ENCODE data around the gene MLLT1. TPM values are rescaled to one million over a fixed set of nuclear protein-coding genes. Genes with fewer than 3 reads are reported as not detected.

MLLT1 gene
- total and polyA plus RNA-seq, 10 of the 15 experiments (the other 5 are each of a cell fraction or from before 2014, with no cell fraction given) = 0.16 to 61.1 (median 8.5) TPM

DNA sequence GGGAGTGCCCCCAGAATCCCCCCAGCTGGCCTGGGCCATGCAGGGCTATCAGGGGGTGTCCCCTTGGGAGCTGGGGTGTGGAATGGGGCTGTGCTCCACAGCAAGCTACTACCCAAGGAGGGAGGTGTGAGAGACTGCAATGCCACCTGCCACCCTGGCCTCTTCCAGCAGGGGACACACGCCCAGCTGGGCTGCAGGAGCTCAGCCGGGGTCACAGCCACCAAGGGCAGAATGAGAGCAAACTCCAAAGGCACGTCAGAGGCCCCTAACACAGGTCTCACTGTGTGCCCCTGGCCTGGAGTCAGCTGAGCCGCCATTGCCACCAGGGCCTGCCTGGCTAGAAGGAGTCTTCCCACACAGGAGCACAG, 55.5 kb downstream of the MLLT1 start:
- Histone ChIP-seq H3K4me3 (no peak overlapping the region), H3K27me3 (replicated peaks in 1 of 2; ENCODE audit: control insufficient read depth in 2 of 2, insufficient read depth in 2 of 2, low read length in 1 of 2) (no peaks in the 10 kb centered on the region), H3K4me2 (ENCODE audit: control insufficient read depth, insufficient read depth) (no peak overlapping the region), H2AFZ (ENCODE audit: control insufficient read depth, low read depth, low read length) (no peak overlapping the region), H3K9me3 (replicated peaks; ENCODE audit: control insufficient read depth, insufficient read depth, low read length) (no peaks in the 10 kb centered on the region), H3K9ac (ENCODE audit: control insufficient read depth, insufficient read depth, low read length) (no peak overlapping the region), H4K20me1 (ENCODE audit: control insufficient read depth, insufficient read depth) (no peaks in the 10 kb centered on the region), H3K4me1 (ENCODE audit: control insufficient read depth, insufficient read depth, low read length) (no peaks in the 10 kb centered on the region), H3K27ac (ENCODE audit: control insufficient read depth, insufficient read depth) (no peak overlapping the region), H3K79me2 (ENCODE audit: control insufficient read depth, insufficient read depth, low read length) (no peaks in the 10 kb centered on the region; the same call in 1 of the 2 replicates), H3K36me3 (ENCODE audit: control insufficient read depth in 2 of 2, insufficient read depth in 2 of 2, low read length in 1 of 2) (peaks cover 9 to 56% of the 10 kb centered on the region in 2 experiments)
- ChIA-PET RAD21 (ENCODE audit: unreplicated experiment) (no interaction called here), CTCF (no interaction called here), POLR2A (no interaction called here), SMC1A (ENCODE audit: uncharacterized antibody, unreplicated experiment) (no interaction called here)
- FAIRE-seq (no peak), DNase-seq (ENCODE audit: low read depth, low spot score) (no peak), ATAC-seq (no peak)
- in situ Hi-C loops (cut with MboI) (no loop called here), intact Hi-C loops (cut with micrococcal nuclease; ENCODE audit: unreplicated experiment) (no loop called here)
- TF ChIP-seq, protein P1, sequence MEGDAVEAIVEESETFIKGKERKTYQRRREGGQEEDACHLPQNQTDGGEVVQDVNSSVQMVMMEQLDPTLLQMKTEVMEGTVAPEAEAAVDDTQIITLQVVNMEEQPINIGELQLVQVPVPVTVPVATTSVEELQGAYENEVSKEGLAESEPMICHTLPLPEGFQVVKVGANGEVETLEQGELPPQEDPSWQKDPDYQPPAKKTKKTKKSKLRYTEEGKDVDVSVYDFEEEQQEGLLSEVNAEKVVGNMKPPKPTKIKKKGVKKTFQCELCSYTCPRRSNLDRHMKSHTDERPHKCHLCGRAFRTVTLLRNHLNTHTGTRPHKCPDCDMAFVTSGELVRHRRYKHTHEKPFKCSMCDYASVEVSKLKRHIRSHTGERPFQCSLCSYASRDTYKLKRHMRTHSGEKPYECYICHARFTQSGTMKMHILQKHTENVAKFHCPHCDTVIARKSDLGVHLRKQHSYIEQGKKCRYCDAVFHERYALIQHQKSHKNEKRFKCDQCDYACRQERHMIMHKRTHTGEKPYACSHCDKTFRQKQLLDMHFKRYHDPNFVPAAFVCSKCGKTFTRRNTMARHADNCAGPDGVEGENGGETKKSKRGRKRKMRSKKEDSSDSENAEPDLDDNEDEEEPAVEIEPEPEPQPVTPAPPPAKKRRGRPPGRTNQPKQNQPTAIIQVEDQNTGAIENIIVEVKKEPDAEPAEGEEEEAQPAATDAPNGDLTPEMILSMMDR (IDR thresholded peaks at IDR 0.05 in 2 of 3, conservative IDR thresholded peaks at IDR 0.05 in 1 of 3; ENCODE audit: control insufficient read depth in 2 of 3, extremely low read depth in 1 of 3, insufficient read depth in 1 of 3, low read depth in 3 of 3, low read length in 3 of 3) = 0 out of 6 replicates have a peak, but pooled peaks of 1 of the 3 experiments have one; percentile 15
- TF ChIP-seq IKZF2 (IDR thresholded peaks at IDR 0.05) = no peak
- no peak for TF ChIP-seq SP1 (IDR thresholded peaks at IDR 0.05; ENCODE audit: low read depth, low read length)
- whole genome bisulfite sequencing (ENCODE audit: insufficient coverage, insufficient replicate concordance, low lambda C conversion rate, missing lambda C conversion rate) = 85% methylated on average over 4 of the region's 4 CpGs
- no TSS peak for BruUV-seq (replicated peaks)

DNA sequence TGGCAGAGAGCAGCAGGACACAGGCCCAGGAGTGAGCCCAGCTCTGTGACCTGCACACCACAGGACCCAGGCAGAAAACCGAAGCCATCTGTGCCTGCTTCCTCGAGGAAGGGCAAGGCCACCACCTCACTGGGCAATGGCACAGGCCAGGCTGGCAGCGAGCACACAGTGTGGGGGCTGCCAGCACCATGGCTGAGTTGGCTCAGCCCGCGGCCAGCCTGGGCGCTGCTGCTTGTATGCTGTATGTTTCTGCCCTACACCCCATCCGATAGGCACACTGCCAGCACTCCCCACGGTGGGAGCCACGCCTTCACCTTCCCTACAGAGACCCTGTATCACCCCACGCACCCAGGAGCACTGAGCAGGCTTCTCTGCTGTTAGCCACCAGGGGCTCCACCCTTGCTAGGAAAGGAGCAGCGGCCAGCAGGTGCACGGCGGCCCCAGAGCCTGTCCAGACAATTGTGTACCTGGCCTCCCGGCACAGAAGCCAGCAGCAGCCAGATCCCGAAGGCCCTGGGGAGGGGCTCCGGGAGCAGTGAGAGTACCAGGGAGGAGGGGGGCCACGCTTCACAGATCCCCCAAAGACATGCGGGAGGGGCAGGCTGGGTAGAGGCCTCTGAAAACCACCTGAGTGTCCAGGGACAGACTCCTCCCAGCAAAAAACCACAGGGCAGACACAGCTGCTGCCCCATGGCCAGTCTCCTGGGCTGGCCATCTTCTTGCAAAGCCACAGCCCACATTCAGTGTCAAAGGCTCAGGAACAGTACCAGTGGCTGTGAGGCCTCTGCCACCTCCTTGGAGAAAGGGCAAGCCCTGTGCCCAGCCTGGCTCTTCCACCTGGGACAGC, 56.1 kb downstream of the MLLT1 start:
- POLR2A ChIA-PET = no interaction called here
- TF ChIP-seq CHD4 (IDR thresholded peaks at IDR 0.05) = no peak
- TF ChIP-seq, protein P2, sequence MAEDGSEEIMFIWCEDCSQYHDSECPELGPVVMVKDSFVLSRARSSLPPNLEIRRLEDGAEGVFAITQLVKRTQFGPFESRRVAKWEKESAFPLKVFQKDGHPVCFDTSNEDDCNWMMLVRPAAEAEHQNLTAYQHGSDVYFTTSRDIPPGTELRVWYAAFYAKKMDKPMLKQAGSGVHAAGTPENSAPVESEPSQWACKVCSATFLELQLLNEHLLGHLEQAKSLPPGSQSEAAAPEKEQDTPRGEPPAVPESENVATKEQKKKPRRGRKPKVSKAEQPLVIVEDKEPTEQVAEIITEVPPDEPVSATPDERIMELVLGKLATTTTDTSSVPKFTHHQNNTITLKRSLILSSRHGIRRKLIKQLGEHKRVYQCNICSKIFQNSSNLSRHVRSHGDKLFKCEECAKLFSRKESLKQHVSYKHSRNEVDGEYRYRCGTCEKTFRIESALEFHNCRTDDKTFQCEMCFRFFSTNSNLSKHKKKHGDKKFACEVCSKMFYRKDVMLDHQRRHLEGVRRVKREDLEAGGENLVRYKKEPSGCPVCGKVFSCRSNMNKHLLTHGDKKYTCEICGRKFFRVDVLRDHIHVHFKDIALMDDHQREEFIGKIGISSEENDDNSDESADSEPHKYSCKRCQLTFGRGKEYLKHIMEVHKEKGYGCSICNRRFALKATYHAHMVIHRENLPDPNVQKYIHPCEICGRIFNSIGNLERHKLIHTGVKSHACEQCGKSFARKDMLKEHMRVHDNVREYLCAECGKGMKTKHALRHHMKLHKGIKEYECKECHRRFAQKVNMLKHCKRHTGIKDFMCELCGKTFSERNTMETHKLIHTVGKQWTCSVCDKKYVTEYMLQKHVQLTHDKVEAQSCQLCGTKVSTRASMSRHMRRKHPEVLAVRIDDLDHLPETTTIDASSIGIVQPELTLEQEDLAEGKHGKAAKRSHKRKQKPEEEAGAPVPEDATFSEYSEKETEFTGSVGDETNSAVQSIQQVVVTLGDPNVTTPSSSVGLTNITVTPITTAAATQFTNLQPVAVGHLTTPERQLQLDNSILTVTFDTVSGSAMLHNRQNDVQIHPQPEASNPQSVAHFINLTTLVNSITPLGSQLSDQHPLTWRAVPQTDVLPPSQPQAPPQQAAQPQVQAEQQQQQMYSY (CRISPR knock-in tag; IDR thresholded peaks at IDR 0.05) = no peak
- TF ChIP-seq EZH2 (IDR thresholded peaks at IDR 0.05; ENCODE audit: borderline replicate concordance, control insufficient read depth, low read depth, low read length) = no peak
- TF ChIP-seq, protein P3, sequence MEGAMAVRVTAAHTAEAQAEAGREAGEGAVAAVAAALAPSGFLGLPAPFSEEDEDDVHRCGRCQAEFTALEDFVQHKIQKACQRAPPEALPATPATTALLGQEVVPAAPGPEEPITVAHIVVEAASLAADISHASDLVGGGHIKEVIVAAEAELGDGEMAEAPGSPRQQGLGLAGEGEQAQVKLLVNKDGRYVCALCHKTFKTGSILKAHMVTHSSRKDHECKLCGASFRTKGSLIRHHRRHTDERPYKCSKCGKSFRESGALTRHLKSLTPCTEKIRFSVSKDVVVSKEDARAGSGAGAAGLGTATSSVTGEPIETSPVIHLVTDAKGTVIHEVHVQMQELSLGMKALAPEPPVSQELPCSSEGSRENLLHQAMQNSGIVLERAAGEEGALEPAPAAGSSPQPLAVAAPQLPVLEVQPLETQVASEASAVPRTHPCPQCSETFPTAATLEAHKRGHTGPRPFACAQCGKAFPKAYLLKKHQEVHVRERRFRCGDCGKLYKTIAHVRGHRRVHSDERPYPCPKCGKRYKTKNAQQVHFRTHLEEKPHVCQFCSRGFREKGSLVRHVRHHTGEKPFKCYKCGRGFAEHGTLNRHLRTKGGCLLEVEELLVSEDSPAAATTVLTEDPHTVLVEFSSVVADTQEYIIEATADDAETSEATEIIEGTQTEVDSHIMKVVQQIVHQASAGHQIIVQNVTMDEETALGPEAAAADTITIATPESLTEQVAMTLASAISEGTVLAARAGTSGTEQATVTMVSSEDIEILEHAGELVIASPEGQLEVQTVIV (IDR thresholded peaks at IDR 0.05; ENCODE audit: borderline replicate concordance, partially characterized antibody) = no peak

More for the DNA sequence above, 56.1 kb downstream of the MLLT1 start:
- Histone ChIP-seq H3K36me3 (ENCODE audit: control insufficient read depth in 2 of 2, insufficient read depth in 2 of 2, low read length in 1 of 2) (peaks cover 9 to 52% of the 10 kb centered on the region in 2 experiments), H3K4me1 (ENCODE audit: control insufficient read depth, insufficient read depth, low read length) (no peaks in the 10 kb centered on the region), H3K4me2 (ENCODE audit: control insufficient read depth, insufficient read depth) (no peak overlapping the region), H3K27me3 (replicated peaks in 1 of 2; ENCODE audit: control insufficient read depth in 2 of 2, insufficient read depth in 2 of 2, low read length in 1 of 2) (no peaks in the 10 kb centered on the region), H3K9ac (ENCODE audit: control insufficient read depth, insufficient read depth, low read length) (no peak overlapping the region), H3K9me3 (replicated peaks; ENCODE audit: control insufficient read depth, insufficient read depth, low read length) (no peaks in the 10 kb centered on the region), H3K4me3 (no peak overlapping the region), H2AFZ (ENCODE audit: control insufficient read depth, low read depth, low read length) (no peak overlapping the region), H3K79me2 (ENCODE audit: control insufficient read depth, insufficient read depth, low read length) (no peaks in the 10 kb centered on the region), H4K20me1 (ENCODE audit: control insufficient read depth, insufficient read depth) (no peaks in the 10 kb centered on the region), H3K27ac (ENCODE audit: control insufficient read depth, insufficient read depth) (no peak overlapping the region)
- ChIA-PET SMC1A (ENCODE audit: uncharacterized antibody, unreplicated experiment) (no interaction called here), CTCF (no interaction called here), RAD21 (ENCODE audit: unreplicated experiment) (interaction anchor here (0.9 kb wide), 1 partner anchor 20 kb away, joined by 3 read pairs; no protein-coding TSS in a partner anchor)
- no peak for FAIRE-seq
- 88% methylated on average over 18 of the region's 18 CpGs for WGBS (ENCODE audit: insufficient coverage, insufficient replicate concordance, low lambda C conversion rate, missing lambda C conversion rate)
- ATAC-seq = no peak
- in situ Hi-C loops (cut with MboI) (no loop called here), intact Hi-C loops (cut with micrococcal nuclease; ENCODE audit: unreplicated experiment) (no loop called here)
- no peak for DNase-seq (ENCODE audit: low read depth, low spot score)
- BruUV-seq (replicated peaks) = no TSS peak
